ENCODE results near the gene GALNT10. TPM values are rescaled to one million over a fixed set of nuclear protein-coding genes. Genes with fewer than 3 reads are reported as not detected.

Gene GALNT10
- total RNA-seq, 1 donor from 2014 or later, result 20.6 TPM

DNA sequence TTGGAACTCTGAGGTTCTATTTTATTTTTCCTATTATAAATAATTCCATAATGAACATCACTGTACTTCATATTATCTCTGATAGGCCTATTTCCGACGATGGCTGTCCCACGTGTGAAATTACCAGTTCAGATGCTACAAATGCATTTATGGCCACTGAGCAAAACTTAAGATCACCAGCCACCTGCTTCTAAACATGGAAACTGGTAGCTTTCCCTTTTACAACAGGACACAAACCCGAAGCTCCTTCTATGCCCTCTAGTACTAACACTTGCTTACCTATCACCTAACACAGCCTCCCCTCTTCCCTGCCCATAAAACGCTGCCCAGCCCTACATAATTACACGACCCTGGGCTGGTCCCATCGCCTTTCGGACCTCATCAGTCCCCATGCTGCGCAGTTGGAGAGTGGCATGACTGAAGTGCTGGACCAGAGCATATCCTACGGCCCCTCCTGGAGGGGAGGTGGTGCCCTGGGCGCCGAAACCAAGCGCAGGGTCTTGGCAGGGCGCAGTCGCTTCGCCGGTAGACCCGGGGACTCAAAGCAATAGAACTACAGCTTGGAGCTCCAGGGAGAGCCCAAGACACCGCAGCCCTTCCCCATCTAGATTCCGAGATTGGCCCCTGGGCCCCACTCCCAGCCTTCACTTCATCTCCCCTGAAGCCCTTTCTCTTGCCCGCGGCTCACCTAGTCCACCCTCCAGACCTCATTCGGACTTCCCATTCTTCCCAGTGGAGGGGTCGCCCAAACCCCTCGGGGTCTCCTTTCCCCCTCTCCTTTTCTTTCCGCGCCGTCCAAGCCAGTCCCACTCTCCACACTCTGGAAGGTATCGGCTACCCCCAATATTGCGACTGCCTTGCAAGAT, 254.3 kb downstream of the GALNT10 start:
- Mint-ChIP-seq H3K27ac (peak overlapping the region; percentile 92), H3K9me3 (ENCODE audit: low read depth) (no peaks in the 10 kb centered on the region), H3K36me3 (ENCODE audit: insufficient read depth) (peaks cover 13% of the 10 kb centered on the region), H3K4me3 (ENCODE audit: low read depth) (peak overlapping the region; percentile 98), H3K4me1 (ENCODE audit: low read depth) (peaks cover 20% of the 10 kb centered on the region), H3K27me3 (no peaks in the 10 kb centered on the region)
- TF ChIP-seq, protein P1, sequence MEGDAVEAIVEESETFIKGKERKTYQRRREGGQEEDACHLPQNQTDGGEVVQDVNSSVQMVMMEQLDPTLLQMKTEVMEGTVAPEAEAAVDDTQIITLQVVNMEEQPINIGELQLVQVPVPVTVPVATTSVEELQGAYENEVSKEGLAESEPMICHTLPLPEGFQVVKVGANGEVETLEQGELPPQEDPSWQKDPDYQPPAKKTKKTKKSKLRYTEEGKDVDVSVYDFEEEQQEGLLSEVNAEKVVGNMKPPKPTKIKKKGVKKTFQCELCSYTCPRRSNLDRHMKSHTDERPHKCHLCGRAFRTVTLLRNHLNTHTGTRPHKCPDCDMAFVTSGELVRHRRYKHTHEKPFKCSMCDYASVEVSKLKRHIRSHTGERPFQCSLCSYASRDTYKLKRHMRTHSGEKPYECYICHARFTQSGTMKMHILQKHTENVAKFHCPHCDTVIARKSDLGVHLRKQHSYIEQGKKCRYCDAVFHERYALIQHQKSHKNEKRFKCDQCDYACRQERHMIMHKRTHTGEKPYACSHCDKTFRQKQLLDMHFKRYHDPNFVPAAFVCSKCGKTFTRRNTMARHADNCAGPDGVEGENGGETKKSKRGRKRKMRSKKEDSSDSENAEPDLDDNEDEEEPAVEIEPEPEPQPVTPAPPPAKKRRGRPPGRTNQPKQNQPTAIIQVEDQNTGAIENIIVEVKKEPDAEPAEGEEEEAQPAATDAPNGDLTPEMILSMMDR (IDR thresholded peaks at IDR 0.05; ENCODE audit: unreplicated experiment), result no peak
- DNase-seq (ENCODE audit: low spot score, unreplicated experiment), result no peak

DNA sequence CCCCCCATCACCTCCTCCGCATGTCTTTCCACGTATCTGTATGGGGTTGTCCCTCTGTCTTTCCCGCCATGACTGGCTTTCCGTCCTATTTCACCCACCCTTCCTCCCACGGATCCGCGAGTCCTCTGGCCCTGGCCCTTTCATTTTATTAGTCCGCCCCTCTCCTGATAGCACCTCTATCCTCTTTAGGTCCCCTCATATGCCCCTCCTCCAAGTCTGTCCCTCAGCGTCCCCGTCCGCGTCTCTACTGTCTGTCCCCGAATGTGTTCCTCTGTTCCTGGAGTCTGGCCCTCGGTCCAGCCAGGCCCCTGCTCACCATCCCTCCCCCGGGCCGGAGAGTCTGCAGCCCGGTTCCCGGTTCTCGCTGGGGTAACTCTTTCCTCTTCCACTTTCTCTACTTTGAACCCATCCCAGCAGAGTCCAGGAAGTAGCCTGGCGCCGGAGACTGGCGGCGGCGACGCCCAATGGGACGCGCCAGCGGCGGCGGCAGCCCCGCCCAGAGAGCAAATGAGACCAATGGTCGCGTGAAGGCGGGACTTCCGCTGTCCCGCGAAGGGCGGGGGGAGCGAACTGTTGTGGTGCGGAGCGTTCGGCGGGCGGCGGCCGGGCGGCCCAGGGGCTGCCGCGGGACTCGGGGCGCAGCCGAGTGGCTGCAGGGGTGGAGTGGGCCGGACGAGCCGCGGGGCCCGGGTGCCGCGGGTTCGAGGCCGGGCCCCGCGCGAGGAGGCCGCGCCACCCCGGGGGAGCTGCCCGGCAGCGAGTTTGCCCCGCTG, 255.1 kb downstream of the GALNT10 start, which contains the start of gene SAP30L:
SAP30L (plus strand) TSS at position 576 of the 773 bp plus-strand sequence. CDS start 608 bp downstream, outside the sequence.
- TF ChIP-seq, protein P1 (IDR thresholded peaks at IDR 0.05; ENCODE audit: unreplicated experiment), result no peak
- Mint-ChIP-seq H3K27me3 (no peaks in the 10 kb centered on the region), H3K4me3 (ENCODE audit: low read depth) (peak within 1 kb of the TSS; percentile 98), H3K36me3 (ENCODE audit: insufficient read depth) (peaks cover 14% of the 10 kb centered on the region), H3K4me1 (ENCODE audit: low read depth) (peaks cover 20% of the 10 kb centered on the region), H3K27ac (peak within 1 kb of the TSS; percentile 92), H3K9me3 (ENCODE audit: low read depth) (no peaks in the 10 kb centered on the region)
- peak; percentile 94 for DNase-seq (ENCODE audit: low spot score, unreplicated experiment)

- Mint-ChIP-seq H3K4me3 (ENCODE audit: low read depth) (peak overlapping the region; percentile 82), H3K27ac (peak overlapping the region; percentile 55), H3K27me3 (no peaks in the 10 kb centered on the region), H3K36me3 (ENCODE audit: insufficient read depth) (peaks cover 13% of the 10 kb centered on the region), H3K4me1 (ENCODE audit: low read depth) (peaks cover 20% of the 10 kb centered on the region), H3K9me3 (ENCODE audit: low read depth) (no peaks in the 10 kb centered on the region)
- DNase-seq (ENCODE audit: low spot score, unreplicated experiment), result peak; percentile 39
- TF ChIP-seq, protein P1 (IDR thresholded peaks at IDR 0.05; ENCODE audit: unreplicated experiment), result no peak
Observed at GRCh38 chr5:154446195-154447088, 255.9 kb downstream of the GALNT10 start.

DNA sequence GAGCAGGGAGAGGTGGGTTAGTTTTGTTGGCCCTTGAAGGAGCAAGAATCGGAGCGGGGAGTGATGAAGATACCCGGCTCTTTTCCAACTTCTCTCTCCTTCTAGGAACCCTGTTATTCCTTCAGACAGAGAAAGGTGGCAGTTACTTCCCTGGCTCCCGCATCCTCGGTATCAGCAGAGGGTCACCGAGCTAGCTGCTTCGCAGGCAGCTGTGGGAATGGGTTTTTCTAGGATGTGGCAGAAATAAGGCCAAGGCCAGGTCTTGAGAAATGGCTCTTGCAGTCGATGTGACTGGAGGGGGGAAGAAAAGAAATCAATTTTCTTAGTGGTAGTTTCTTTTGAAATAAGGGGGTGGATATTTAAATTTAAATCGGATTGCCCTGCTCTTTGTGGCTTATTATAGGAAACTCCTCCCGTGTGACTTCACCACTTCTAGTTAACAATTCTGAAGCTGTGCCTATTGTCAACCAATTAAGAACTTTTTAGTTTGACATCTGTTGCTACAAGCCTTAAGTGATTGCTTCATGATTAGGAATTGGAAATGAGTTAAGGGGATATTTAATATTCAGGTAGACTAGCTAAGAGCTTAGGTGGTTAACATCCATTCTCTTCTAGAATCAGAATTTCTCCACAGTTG, 256.7 kb downstream of the GALNT10 start:
- Mint-ChIP-seq H3K4me1 (ENCODE audit: low read depth) (peaks cover 20% of the 10 kb centered on the region), H3K9me3 (ENCODE audit: low read depth) (no peaks in the 10 kb centered on the region), H3K4me3 (ENCODE audit: low read depth) (peak overlapping the region; percentile 82), H3K36me3 (ENCODE audit: insufficient read depth) (peaks cover 9% of the 10 kb centered on the region), H3K27ac (peak overlapping the region; percentile 55), H3K27me3 (no peaks in the 10 kb centered on the region)
- TF ChIP-seq, protein P1 (IDR thresholded peaks at IDR 0.05; ENCODE audit: unreplicated experiment), result no peak
- no peak for DNase-seq (ENCODE audit: low spot score, unreplicated experiment)

All from progenitor cell of endocrine pancreas (in vitro differentiated cells).